ENCODE data around the gene WDFY4. TPM values are rescaled to one million over a fixed set of nuclear protein-coding genes. Genes with fewer than 3 reads are reported as not detected.

The WDFY4 gene
- total RNA-seq, 2 donors from 2014 or later = 0.70 to 2.0 TPM

- Histone ChIP-seq H3K36me3 (no peaks in the 10 kb centered on the region), H3K27ac (no peak overlapping the region), H3K27me3 (no peaks in the 10 kb centered on the region), H3K4me1 (no peaks in the 10 kb centered on the region), H3K9me3 (no peaks in the 10 kb centered on the region), H3K4me3 (no peak overlapping the region)
- DNase-seq (ENCODE audit: low spot score) = no peak
- TF ChIP-seq CTCF (IDR thresholded peaks at IDR 0.05) = no peak
These were observed 288.4 kb downstream of the WDFY4 start for GRCh38 chr10:48973065-48973464.

GRCh38 chr10:48974510-48975156 is 290.0 kb downstream of the WDFY4 start:
- no peak overlapping the region for H3K27ac ChIP-seq
- H3K4me3 ChIP-seq = no peak overlapping the region
- DNase-seq (ENCODE audit: low spot score) = no peak
- no peaks in the 10 kb centered on the region for H3K27me3 ChIP-seq
- H3K36me3 ChIP-seq = no peaks in the 10 kb centered on the region
- TF ChIP-seq CTCF (IDR thresholded peaks at IDR 0.05) = no peak
- H3K4me1 ChIP-seq = no peaks in the 10 kb centered on the region
- H3K9me3 ChIP-seq = no peaks in the 10 kb centered on the region

DNA sequence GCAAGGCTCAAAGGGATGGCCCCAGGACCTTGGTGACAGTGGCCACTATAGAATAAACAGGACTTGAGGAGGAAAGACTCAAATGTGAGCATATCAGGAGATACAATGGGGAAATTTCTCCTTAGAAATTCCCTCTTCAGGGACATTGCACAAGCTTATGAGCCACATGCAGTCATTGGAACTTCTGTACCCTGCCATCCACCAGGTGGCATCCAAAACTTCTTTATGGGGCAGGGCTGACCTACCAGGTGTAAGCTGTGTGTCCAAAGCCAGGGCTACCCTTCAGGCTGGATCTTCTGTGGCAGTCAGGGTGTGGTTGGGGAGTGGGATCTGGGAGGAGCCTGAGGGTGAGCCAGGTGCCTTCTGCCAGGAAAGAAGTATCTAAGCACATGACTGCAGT is 291.5 kb downstream of the WDFY4 start:
- no peak overlapping the region for H3K4me3 ChIP-seq
- H3K4me1 ChIP-seq = no peaks in the 10 kb centered on the region
- H3K36me3 ChIP-seq = no peaks in the 10 kb centered on the region
- no peaks in the 10 kb centered on the region for H3K9me3 ChIP-seq
- H3K27ac ChIP-seq = no peak overlapping the region
- DNase-seq (ENCODE audit: low spot score) = no peak
- peak in 1 of 2 donors; percentile 54 for TF ChIP-seq CTCF (IDR thresholded peaks at IDR 0.05)
- H3K27me3 ChIP-seq = no peaks in the 10 kb centered on the region

DNA sequence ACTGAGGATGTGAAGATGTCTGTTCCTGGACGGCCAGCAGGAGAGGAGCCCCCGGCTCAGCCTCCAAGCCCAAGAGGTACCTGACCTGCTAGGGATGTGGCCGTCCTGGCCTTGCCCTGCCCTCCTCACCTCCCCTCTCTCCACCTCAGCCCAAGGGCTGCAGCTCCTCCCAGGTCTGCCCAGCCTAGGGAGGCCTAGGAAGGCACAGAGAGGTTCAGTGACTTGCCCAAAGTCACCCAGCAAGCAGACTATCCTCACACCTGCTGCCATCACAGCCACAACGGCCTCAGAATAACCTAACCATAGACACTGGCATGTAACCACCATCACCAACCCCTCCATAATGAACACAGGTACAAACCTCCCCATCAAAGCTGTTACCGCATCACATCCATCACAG is 293.6 kb downstream of the WDFY4 start:
- H3K27ac ChIP-seq = no peak overlapping the region
- DNase-seq (ENCODE audit: low spot score) = no peak
- no peak for TF ChIP-seq CTCF (IDR thresholded peaks at IDR 0.05)
- H3K4me1 ChIP-seq = peaks cover 0 to 3% of the 10 kb centered on the region in 2 donors
- no peaks in the 10 kb centered on the region for H3K36me3 ChIP-seq
- no peaks in the 10 kb centered on the region for H3K27me3 ChIP-seq
- H3K9me3 ChIP-seq = no peaks in the 10 kb centered on the region
- no peak overlapping the region for H3K4me3 ChIP-seq

DNA sequence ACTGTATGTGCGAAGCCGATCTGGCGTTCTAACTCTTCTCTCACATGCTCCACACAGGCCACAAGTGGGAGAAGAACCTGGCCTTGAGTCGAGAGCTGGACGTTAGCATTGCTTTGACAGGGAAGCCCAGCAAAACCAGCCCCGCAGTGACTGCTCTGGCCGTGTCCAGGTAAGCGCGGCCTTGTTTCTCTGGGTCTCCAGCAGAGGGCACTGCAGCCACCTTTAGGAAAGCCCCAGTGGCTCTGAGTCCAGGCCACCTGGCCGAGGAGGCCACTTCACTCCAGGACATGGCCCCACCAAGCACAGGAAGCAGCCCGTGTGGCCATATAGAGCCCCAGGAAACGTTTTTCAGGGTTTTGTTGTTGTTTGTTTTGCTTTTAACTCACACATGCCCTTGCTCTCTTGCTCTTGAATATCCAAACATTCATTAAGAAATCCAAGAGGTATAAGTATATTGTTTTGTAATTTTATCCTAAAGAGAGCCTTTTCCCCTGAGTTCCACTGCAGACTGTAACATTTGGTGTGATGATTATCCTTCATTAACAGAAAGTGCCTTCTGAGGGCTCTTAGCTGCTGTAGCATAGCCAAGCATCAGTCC is 296.7 kb downstream of the WDFY4 start:
- H3K27me3 ChIP-seq = no peaks in the 10 kb centered on the region
- no peaks in the 10 kb centered on the region for H3K9me3 ChIP-seq
- H3K4me3 ChIP-seq = no peak overlapping the region
- no peaks in the 10 kb centered on the region for H3K36me3 ChIP-seq
- no peak overlapping the region for H3K27ac ChIP-seq
- H3K4me1 ChIP-seq = peaks cover 0 to 3% of the 10 kb centered on the region in 2 donors
- TF ChIP-seq CTCF (IDR thresholded peaks at IDR 0.05) = peak; percentile 85 to 94
- DNase-seq (ENCODE audit: low spot score) = no peak

GRCh38 chr10:48982584-48982983 is 297.9 kb downstream of the WDFY4 start:
- no peak for DNase-seq (ENCODE audit: low spot score)
- no peak overlapping the region for H3K4me3 ChIP-seq
- no peak for TF ChIP-seq CTCF (IDR thresholded peaks at IDR 0.05)
- no peaks in the 10 kb centered on the region for H3K36me3 ChIP-seq
- no peaks in the 10 kb centered on the region for H3K27me3 ChIP-seq
- no peaks in the 10 kb centered on the region for H3K9me3 ChIP-seq
- H3K27ac ChIP-seq = no peak overlapping the region
- H3K4me1 ChIP-seq = peaks cover 0 to 3% of the 10 kb centered on the region in 2 donors
